Neural cell (in vitro differentiated cells): ENCODE measurements around the gene SKIC2. TPM values are rescaled to one million over a fixed set of nuclear protein-coding genes. Genes with fewer than 3 reads are reported as not detected.

Experiments
- H2AFZ ChIP-seq: fragments of 200-600, 300-800 bp; sonication (generic), shearing (Covaris generic); 2 replicates; pipeline ENCODE4 v1.6.0; 2014; ENCODE audit warnings: low read depth, mild to moderate bottlenecking, antibody characterized with exemption, low read length, moderate library complexity
- H3F3A ChIP-seq: fragments of 200-600 bp; shearing (Covaris generic); 2 replicates; pipeline ENCODE4 v1.6.1; 2016; ENCODE audit warnings: mild to moderate bottlenecking, moderate library complexity, mixed read lengths, antibody characterized with exemption, low read length; ENCODE audit not compliant: insufficient read depth, poor library complexity, severe bottlenecking
- H3K27ac ChIP-seq: fragments of 200-600, 300-800 bp; sonication (generic), shearing (Covaris generic); 2 replicates; pipeline ENCODE4 v1.5.1; 2014; ENCODE audit warnings: mild to moderate bottlenecking, low read length, moderate library complexity
- H3K27me3 ChIP-seq: fragments of 300-800, 200-600 bp; sonication (generic), shearing (Covaris generic); 2 replicates; pipeline ENCODE4 v1.6.0; 2014; ENCODE audit warnings: mild to moderate bottlenecking, low read depth, low read length, moderate library complexity; ENCODE audit not compliant: insufficient read depth
- H3K36me3 ChIP-seq: fragments of 300-800, 200-600 bp; sonication (generic), shearing (Covaris generic); 2 replicates; pipeline ENCODE4 v1.5.1; 2014; ENCODE audit warnings: mild to moderate bottlenecking, antibody characterized with exemption, low read length, moderate library complexity; ENCODE audit not compliant: insufficient read depth
- H3K4me2 ChIP-seq: fragments of 300-800, 200-600 bp; sonication (generic), shearing (Covaris generic); 2 replicates; pipeline ENCODE4 v1.6.0; 2014; ENCODE audit warnings: mild to moderate bottlenecking, low read length
- H3K4me3 ChIP-seq: fragments of 300-800, 200-600 bp; sonication (generic), shearing (Covaris generic); 2 replicates; pipeline ENCODE4 v1.5.1; 2014; ENCODE audit warnings: mild to moderate bottlenecking, low read length, moderate library complexity
- H3K79me2 ChIP-seq: fragments of 200-600 bp; shearing (Covaris generic); replicated peaks from 2 replicates; pipeline ENCODE4 v1.6.0; 2014; ENCODE audit warnings: mild to moderate bottlenecking, low read length, moderate library complexity; ENCODE audit not compliant: insufficient read depth
- H3K9ac ChIP-seq: fragments of 300-800, 200-600 bp; sonication (generic), shearing (Covaris generic); 2 replicates; pipeline ENCODE4 v1.6.1; 2016; ENCODE audit warnings: mild to moderate bottlenecking, low read length, mixed read lengths
- H3K9me2 ChIP-seq: fragments of 200-600 bp; shearing (Covaris generic); 2 replicates; pipeline ENCODE4 v1.6.1; 2016; ENCODE audit warnings: mild to moderate bottlenecking, low read length, mixed read lengths; ENCODE audit not compliant: insufficient read depth
- H3K9me3 ChIP-seq: fragments of 200-600, 300-800 bp; sonication (generic), shearing (Covaris generic); 2 replicates; pipeline ENCODE4 v1.6.1; 2016; ENCODE audit warnings: mild to moderate bottlenecking, mixed run types, low read length, moderate library complexity, mixed read lengths
- H4K20me1 ChIP-seq: fragments of 200-600 bp; shearing (Covaris generic); 2 replicates; pipeline ENCODE4 v1.6.1; 2016; ENCODE audit warnings: mild to moderate bottlenecking, mixed run types; ENCODE audit not compliant: insufficient read depth
- EP300 ChIP-seq: fragments of 450-650 bp; conservative IDR thresholded peaks from 2 replicates; pipeline ENCODE4 v1.6.1; 2014; ENCODE audit warnings: antibody characterized with exemption, mild to moderate bottlenecking, moderate library complexity; ENCODE audit not compliant: poor library complexity, severe bottlenecking
- EZH2 ChIP-seq: fragments of 200-600, 300-800 bp; shearing (Covaris generic), sonication (generic); IDR thresholded peaks from 2 replicates; pipeline ENCODE4 v1.6.1; 2014; ENCODE audit warnings: antibody characterized with exemption, low read length, borderline replicate concordance, mild to moderate bottlenecking; ENCODE audit not compliant: insufficient read depth, poor library complexity, severe bottlenecking
- MXI1 ChIP-seq: fragments of 450-650 bp; conservative IDR thresholded peaks from 2 replicates; pipeline ENCODE4 v1.6.1; 2014; ENCODE audit warnings: antibody characterized with exemption, mild to moderate bottlenecking; ENCODE audit not compliant: poor library complexity, severe bottlenecking
- POLR2AphosphoS5 ChIP-seq: IDR thresholded peaks from 2 replicates; pipeline ENCODE4 v1.6.1; 2012
- RAD21 ChIP-seq: fragments of 450-650 bp; conservative IDR thresholded peaks from 2 replicates; pipeline ENCODE4 v1.6.1; 2014; ENCODE audit warnings: antibody characterized with exemption, mild to moderate bottlenecking, moderate library complexity
- REST ChIP-seq: IDR thresholded peaks from 2 replicates; pipeline ENCODE4 v1.6.1; 2012; ENCODE audit warnings: borderline replicate concordance
- SMC3 ChIP-seq: fragments of 450-650 bp; conservative IDR thresholded peaks from 2 replicates; pipeline ENCODE4 v1.6.1; 2014; ENCODE audit warnings: antibody characterized with exemption, mild to moderate bottlenecking, moderate library complexity; ENCODE audit not compliant: poor library complexity
- TAF1 ChIP-seq: IDR thresholded peaks from 2 replicates; pipeline ENCODE4 v1.6.1; 2012; ENCODE audit warnings: low read depth
- polyA plus RNA-seq: library from polyadenylated mRNA; depleted of rRNA; stranded (reverse); fragments of >200 nt; gene quantifications from 2 replicates; pipeline ENCODE4 v1.2.3, GENCODE V29; 2014
- TF ChIP-seq, protein P1 (sequence below): fragments of 450-650 bp; IDR thresholded peaks from 2 replicates; pipeline ENCODE4 v1.5.1; 2014; ENCODE audit warnings: antibody characterized with exemption, mild to moderate bottlenecking, moderate library complexity; ENCODE audit not compliant: poor library complexity, severe bottlenecking

SKIC2 gene
- polyA plus RNA-seq, 1 donor from 2014 or later = 48.2 TPM

- H3K4me3 ChIP-seq = no peak overlapping the region
- H3K36me3 ChIP-seq = no peaks in the 10 kb centered on the region
- H3K27me3 ChIP-seq = no peaks in the 10 kb centered on the region
- no peaks in the 10 kb centered on the region for H3F3A ChIP-seq
- no peaks in the 10 kb centered on the region for H3K9me2 ChIP-seq
- no peaks in the 10 kb centered on the region for H4K20me1 ChIP-seq
- no peak overlapping the region for H2AFZ ChIP-seq
- H3K79me2 ChIP-seq = no peaks in the 10 kb centered on the region
- H3K9ac ChIP-seq = no peak overlapping the region
- H3K27ac ChIP-seq = no peak overlapping the region
- H3K4me2 ChIP-seq = no peak overlapping the region
- no peak for TF ChIP-seq TAF1
- TF ChIP-seq, protein P1, sequence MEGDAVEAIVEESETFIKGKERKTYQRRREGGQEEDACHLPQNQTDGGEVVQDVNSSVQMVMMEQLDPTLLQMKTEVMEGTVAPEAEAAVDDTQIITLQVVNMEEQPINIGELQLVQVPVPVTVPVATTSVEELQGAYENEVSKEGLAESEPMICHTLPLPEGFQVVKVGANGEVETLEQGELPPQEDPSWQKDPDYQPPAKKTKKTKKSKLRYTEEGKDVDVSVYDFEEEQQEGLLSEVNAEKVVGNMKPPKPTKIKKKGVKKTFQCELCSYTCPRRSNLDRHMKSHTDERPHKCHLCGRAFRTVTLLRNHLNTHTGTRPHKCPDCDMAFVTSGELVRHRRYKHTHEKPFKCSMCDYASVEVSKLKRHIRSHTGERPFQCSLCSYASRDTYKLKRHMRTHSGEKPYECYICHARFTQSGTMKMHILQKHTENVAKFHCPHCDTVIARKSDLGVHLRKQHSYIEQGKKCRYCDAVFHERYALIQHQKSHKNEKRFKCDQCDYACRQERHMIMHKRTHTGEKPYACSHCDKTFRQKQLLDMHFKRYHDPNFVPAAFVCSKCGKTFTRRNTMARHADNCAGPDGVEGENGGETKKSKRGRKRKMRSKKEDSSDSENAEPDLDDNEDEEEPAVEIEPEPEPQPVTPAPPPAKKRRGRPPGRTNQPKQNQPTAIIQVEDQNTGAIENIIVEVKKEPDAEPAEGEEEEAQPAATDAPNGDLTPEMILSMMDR = no peak
- no peak for TF ChIP-seq MXI1
- TF ChIP-seq EZH2 = no peak
- no peak for TF ChIP-seq POLR2AphosphoS5
- TF ChIP-seq SMC3 = no peak
- no peak for TF ChIP-seq REST
- TF ChIP-seq EP300 = no peak
- TF ChIP-seq RAD21 = no peak
- H3K9me3 ChIP-seq = no peaks in the 10 kb centered on the region
Observed at GRCh38 chr6:31935823-31936222, 23.2 kb upstream of the SKIC2 start.

GRCh38 chr6:31940256-31940664 is 18.7 kb upstream of the SKIC2 start:
- H3K9me3 ChIP-seq = no peaks in the 10 kb centered on the region
- no peak overlapping the region for H3K9ac ChIP-seq
- no peak overlapping the region for H2AFZ ChIP-seq
- H4K20me1 ChIP-seq = no peaks in the 10 kb centered on the region
- TF ChIP-seq EP300 (no peak), SMC3 (no peak)
- no peak overlapping the region for H3K4me3 ChIP-seq
- H3K9me2 ChIP-seq = no peaks in the 10 kb centered on the region
- no peaks in the 10 kb centered on the region for H3F3A ChIP-seq
- no peak overlapping the region for H3K4me2 ChIP-seq
- H3K27ac ChIP-seq = no peak overlapping the region
- H3K27me3 ChIP-seq = no peaks in the 10 kb centered on the region
- no peaks in the 10 kb centered on the region for H3K79me2 ChIP-seq
- no peaks in the 10 kb centered on the region for H3K36me3 ChIP-seq

DNA sequence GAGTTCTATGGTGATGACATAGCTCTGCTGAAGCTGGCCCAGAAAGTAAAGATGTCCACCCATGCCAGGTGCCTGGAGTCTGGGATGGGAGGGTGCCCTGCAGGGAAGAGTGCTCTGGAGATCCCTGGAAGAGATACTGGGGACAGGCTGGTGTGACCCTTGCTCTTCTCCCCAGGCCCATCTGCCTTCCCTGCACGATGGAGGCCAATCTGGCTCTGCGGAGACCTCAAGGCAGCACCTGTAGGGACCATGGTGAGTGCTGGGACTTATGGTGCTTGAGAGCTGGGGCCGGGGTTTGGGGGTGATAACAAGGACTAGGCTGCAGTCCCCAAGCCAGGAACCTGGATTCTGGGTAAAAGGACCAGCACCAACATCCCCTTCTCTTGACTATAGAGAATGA is 15.2 kb upstream of the SKIC2 start:
- no peak overlapping the region for H3K4me3 ChIP-seq
- TF ChIP-seq EZH2 = no peak
- no peak for TF ChIP-seq MXI1
- no peak for TF ChIP-seq POLR2AphosphoS5
- TF ChIP-seq, protein P1 = no peak
- H3F3A ChIP-seq = no peaks in the 10 kb centered on the region
- no peak overlapping the region for H3K9ac ChIP-seq
- no peaks in the 10 kb centered on the region for H3K79me2 ChIP-seq
- H3K36me3 ChIP-seq = no peaks in the 10 kb centered on the region
- H3K27ac ChIP-seq = no peak overlapping the region
- no peaks in the 10 kb centered on the region for H3K9me2 ChIP-seq
- no peaks in the 10 kb centered on the region for H4K20me1 ChIP-seq
- no peaks in the 10 kb centered on the region for H3K27me3 ChIP-seq
- H3K9me3 ChIP-seq = no peaks in the 10 kb centered on the region
- H3K4me2 ChIP-seq = no peak overlapping the region
- H2AFZ ChIP-seq = no peak overlapping the region
